ENCODE data around the gene SCUBE3.

DNA sequence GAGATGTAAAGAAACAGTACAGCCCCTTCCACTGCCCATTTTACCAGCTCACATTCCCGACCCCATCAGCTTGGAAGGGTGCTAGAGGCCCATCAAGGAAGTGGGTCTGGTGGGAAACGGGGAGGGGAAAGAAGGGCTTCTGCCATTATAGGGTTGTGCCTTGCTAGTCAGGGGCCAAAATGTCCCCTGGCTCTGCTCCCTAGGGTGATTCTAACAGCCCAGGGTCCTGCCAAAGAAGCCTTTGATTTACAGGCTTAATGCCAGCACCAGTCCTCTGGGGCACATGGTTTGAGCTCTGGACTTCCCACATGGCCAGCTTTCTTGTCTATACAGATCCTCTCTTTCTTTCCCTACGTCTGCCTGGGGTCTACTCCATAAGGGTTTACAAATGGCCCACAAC, 35.2 kb downstream of the SCUBE3 start:
- TF ChIP-seq EZH2 (IDR thresholded peaks at IDR 0.05; ENCODE audit: borderline replicate concordance, low read depth, low read length, severe bottlenecking), result no peak
- TF ChIP-seq, protein P1, sequence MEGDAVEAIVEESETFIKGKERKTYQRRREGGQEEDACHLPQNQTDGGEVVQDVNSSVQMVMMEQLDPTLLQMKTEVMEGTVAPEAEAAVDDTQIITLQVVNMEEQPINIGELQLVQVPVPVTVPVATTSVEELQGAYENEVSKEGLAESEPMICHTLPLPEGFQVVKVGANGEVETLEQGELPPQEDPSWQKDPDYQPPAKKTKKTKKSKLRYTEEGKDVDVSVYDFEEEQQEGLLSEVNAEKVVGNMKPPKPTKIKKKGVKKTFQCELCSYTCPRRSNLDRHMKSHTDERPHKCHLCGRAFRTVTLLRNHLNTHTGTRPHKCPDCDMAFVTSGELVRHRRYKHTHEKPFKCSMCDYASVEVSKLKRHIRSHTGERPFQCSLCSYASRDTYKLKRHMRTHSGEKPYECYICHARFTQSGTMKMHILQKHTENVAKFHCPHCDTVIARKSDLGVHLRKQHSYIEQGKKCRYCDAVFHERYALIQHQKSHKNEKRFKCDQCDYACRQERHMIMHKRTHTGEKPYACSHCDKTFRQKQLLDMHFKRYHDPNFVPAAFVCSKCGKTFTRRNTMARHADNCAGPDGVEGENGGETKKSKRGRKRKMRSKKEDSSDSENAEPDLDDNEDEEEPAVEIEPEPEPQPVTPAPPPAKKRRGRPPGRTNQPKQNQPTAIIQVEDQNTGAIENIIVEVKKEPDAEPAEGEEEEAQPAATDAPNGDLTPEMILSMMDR (IDR thresholded peaks at IDR 0.05; ENCODE audit: borderline replicate concordance, extremely low read depth, low read length, poor library complexity, severe bottlenecking), result no peak
